Keratinocyte (primary cell): Measurements from ENCODE around the gene HES3. TPM values are rescaled to one million over a fixed set of nuclear protein-coding genes. Genes with fewer than 3 reads are reported as not detected.

Experiments
- DNase-seq: peaks from one replicate; pipeline ENCODE4 v3.0.0-alpha.2; 2011; ENCODE audit warnings: low read depth, missing footprints, low spot score
- FAIRE-seq: peaks from 2 replicates; lab custom pipeline; 2011; peaks lifted over from hg19 to GRCh38; lab: Jason Lieb, UNC
- H2AFZ ChIP-seq: 2 replicates; pipeline ENCODE4 v1.6.0; 2012; ENCODE audit warnings: low read length, control low read depth, inconsistent platforms; ENCODE audit not compliant: control insufficient read depth
- H3K27ac ChIP-seq: 2 replicates; pipeline ENCODE4 v1.5.1; 2011; ENCODE audit warnings: low read length; ENCODE audit not compliant: control insufficient read depth, insufficient read depth
- H3K27me3 ChIP-seq: 3 replicates; pipeline ENCODE4 v1.6.0; 2011; ENCODE audit warnings: low read length; ENCODE audit not compliant: control insufficient read depth, insufficient read depth; ENCODE audit errors: extremely low read depth
- H3K36me3 ChIP-seq, 2 experiments: 2 replicates in 1 of 2; 3 replicates in 1 of 2; pipeline ENCODE4 v1.5.1; 2011; ENCODE audit warnings: low read length in 2 of 2, mild to moderate bottlenecking in 1 of 2; ENCODE audit not compliant: control insufficient read depth in 2 of 2, insufficient read depth in 2 of 2; ENCODE audit errors: extremely low read depth in 1 of 2
- H3K4me1 ChIP-seq: 3 replicates; pipeline ENCODE4 v1.5.1; 2011; ENCODE audit warnings: low read length; ENCODE audit not compliant: control insufficient read depth, insufficient read depth; ENCODE audit errors: extremely low read depth
- H3K4me2 ChIP-seq: 3 replicates; pipeline ENCODE4 v1.6.0; 2011; ENCODE audit warnings: low read depth, low read length; ENCODE audit not compliant: control insufficient read depth, insufficient read depth; ENCODE audit errors: extremely low read depth
- H3K4me3 ChIP-seq, 3 experiments: fragments of 200-600 bp in 1 of 3; sonication (generic) in 1 of 3; 2 replicates in 2 of 3; 3 replicates in 1 of 3; pipeline ENCODE4 v1.5.1; 2011 to 2016; ENCODE audit warnings: low read length in 3 of 3, mild to moderate bottlenecking in 3 of 3, control low read depth in 2 of 3, inconsistent platforms in 1 of 3, low read depth in 1 of 3, mixed read lengths in 1 of 3, mixed run types in 1 of 3, moderate library complexity in 1 of 3; ENCODE audit not compliant: control insufficient read depth in 2 of 3, insufficient read depth in 2 of 3; ENCODE audit errors: extremely low read depth in 1 of 3
- H3K79me2 ChIP-seq: 2 replicates; pipeline ENCODE4 v1.6.0; 2012; ENCODE audit warnings: low read length; ENCODE audit not compliant: control insufficient read depth, insufficient read depth
- H3K9ac ChIP-seq: 3 replicates; pipeline ENCODE4 v1.6.0; 2011; ENCODE audit warnings: low read length; ENCODE audit not compliant: control insufficient read depth, insufficient read depth; ENCODE audit errors: extremely low read depth
- H3K9me1 ChIP-seq: 3 replicates; pipeline ENCODE4 v1.6.0; 2011; ENCODE audit warnings: low read length; ENCODE audit not compliant: control insufficient read depth, insufficient read depth; ENCODE audit errors: extremely low read depth
- H3K9me3 ChIP-seq: 2 replicates; pipeline ENCODE4 v1.5.1; 2012; ENCODE audit warnings: low read depth, low read length; ENCODE audit not compliant: control insufficient read depth
- H4K20me1 ChIP-seq: 3 replicates; pipeline ENCODE4 v1.6.0; 2011; ENCODE audit warnings: low read length; ENCODE audit not compliant: control insufficient read depth, insufficient read depth; ENCODE audit errors: extremely low read depth
- CTCF ChIP-seq, 3 experiments: IDR thresholded peaks in 1 of 3; conservative IDR thresholded peaks in 1 of 3; optimal IDR thresholded peaks in 1 of 3; 2 replicates in 2 of 3; 3 replicates in 1 of 3; pipeline versions ENCODE3 to v1.5.1; 2011; ENCODE audit warnings: low read length in 3 of 3, mild to moderate bottlenecking in 3 of 3, moderate library complexity in 2 of 3, control low read depth in 1 of 3, inconsistent platforms in 1 of 3; ENCODE audit not compliant: insufficient read depth in 2 of 3; ENCODE audit errors: extremely low read depth in 1 of 3
- EZH2 ChIP-seq: IDR thresholded peaks from one replicate; pipeline ENCODE4 v1.6.1; 2012; ENCODE audit warnings: inconsistent platforms, mild to moderate bottlenecking, low read length, moderate library complexity
- dilution Hi-C: fragments of 300-500 bp; cut with MboI; formaldehyde crosslinking; loops from one replicate; pipeline ENCODE4 v1.7.0; 2020; ENCODE audit warnings: low sequenced_read_pairs; ENCODE audit not compliant: extremely low pct_ligation_motif_present
- polyA plus RNA-seq, 5 experiments: library from polyadenylated mRNA; depleted of rRNA in 3 of 5; stranded (reverse) in 3 of 5; stranded (forward) in 1 of 5; unstranded in 1 of 5; fragments of >200 nt; gene quantifications; 1 replicate in 1 of 5; 2 replicates in 3 of 5; 3 replicates in 1 of 5; pipeline versions ENCODE4 v1.2.1 to v1.2.3, GENCODE V29; 2011 to 2012; ENCODE audit warnings: missing spikeins in 2 of 5, low read depth in 1 of 5, low replicate concordance in 1 of 5

HES3 gene
- polyA plus RNA-seq, 1 donor (not counting 4 experiments of a cell fraction or from before 2014, with no cell fraction given) = not detected

- no peaks in the 10 kb centered on the region for H3K27me3 ChIP-seq
- H3K36me3 ChIP-seq = peaks cover 30 to 34% of the 10 kb centered on the region in 2 experiments
- H3K79me2 ChIP-seq = peaks cover 6% of the 10 kb centered on the region
- H4K20me1 ChIP-seq = no peaks in the 10 kb centered on the region
- H3K4me2 ChIP-seq = no peak overlapping the region
- H3K27ac ChIP-seq = peak overlapping the region; percentile 31
- TF ChIP-seq EZH2 (no peak), CTCF (optimal IDR thresholded peaks at IDR 0.05 in 1 of 3, IDR thresholded peaks at IDR 0.05 in 1 of 3, conservative IDR thresholded peaks at IDR 0.05 in 1 of 3; ENCODE audit: extremely low read depth in 1 of 3, insufficient read depth in 2 of 3, low read length in 3 of 3) (no peak)
- peak; percentile 72 for FAIRE-seq
- H3K9ac ChIP-seq = no peak overlapping the region
- H3K9me1 ChIP-seq = no peaks in the 10 kb centered on the region
- DNase-seq = no peak
- no peak overlapping the region for H2AFZ ChIP-seq
- no peaks in the 10 kb centered on the region for H3K9me3 ChIP-seq
- no peak overlapping the region for H3K4me3 ChIP-seq
- dilution Hi-C loops = no loop called here
- H3K4me1 ChIP-seq = peaks cover 13% of the 10 kb centered on the region
These were observed 50.3 kb downstream of the HES3 start for GRCh38 chr1:6294080-6294889.

DNA sequence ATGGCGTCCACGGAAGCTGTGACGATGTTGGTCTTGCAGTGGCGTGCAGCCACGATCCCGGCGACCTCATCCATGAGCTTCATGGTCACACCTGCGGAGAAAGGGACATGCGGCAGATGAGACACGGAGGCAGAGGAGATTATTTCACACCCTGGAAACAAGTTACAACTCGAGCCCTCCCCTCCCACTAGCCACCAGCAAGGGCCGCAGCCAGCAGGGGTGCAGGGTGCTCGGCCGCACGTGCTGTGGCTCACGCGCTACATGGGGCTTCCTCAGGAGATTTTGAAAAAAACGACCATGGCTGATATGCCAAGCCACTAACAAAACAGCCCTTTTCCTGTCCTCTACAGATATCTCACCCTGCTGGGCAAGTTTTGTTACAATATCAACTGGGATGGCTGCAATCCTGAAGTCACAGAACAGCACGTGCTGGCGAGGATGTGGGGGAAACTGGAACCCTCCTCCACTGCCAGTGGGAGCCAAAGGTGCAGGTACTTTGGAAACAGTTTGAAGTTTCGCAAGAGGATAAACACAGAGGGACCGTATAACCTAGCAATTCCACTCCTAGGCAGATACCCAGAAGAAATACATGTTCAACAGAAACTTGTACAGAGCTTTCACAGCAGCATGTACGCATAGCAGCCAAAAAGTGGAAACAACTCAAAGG lies 51.0 kb downstream of the HES3 start:
- Histone ChIP-seq H3K36me3 (peaks cover 37 to 41% of the 10 kb centered on the region in 2 experiments), H2AFZ (no peak overlapping the region)

More for the DNA sequence above, 51.0 kb downstream of the HES3 start:
- no peak overlapping the region for H3K9ac ChIP-seq
- no peaks in the 10 kb centered on the region for H3K9me1 ChIP-seq
- no peaks in the 10 kb centered on the region for H3K9me3 ChIP-seq
- H3K4me2 ChIP-seq = no peak overlapping the region
- H3K4me1 ChIP-seq = peaks cover 17% of the 10 kb centered on the region
- DNase-seq = no peak
- no peaks in the 10 kb centered on the region for H3K27me3 ChIP-seq
- FAIRE-seq = no peak
- no peaks in the 10 kb centered on the region for H4K20me1 ChIP-seq
- peaks cover 9% of the 10 kb centered on the region for H3K79me2 ChIP-seq
- H3K27ac ChIP-seq = peak overlapping the region; percentile 31
- dilution Hi-C loops = no loop called here
- H3K4me3 ChIP-seq = no peak overlapping the region
- TF ChIP-seq EZH2 (no peak), CTCF (optimal IDR thresholded peaks at IDR 0.05 in 1 of 3, IDR thresholded peaks at IDR 0.05 in 1 of 3, conservative IDR thresholded peaks at IDR 0.05 in 1 of 3; ENCODE audit: extremely low read depth in 1 of 3, insufficient read depth in 2 of 3, low read length in 3 of 3) (no peak)

Other genes starting within 250 kb of the HES3 start
- gene KCNAB2, start 198.3 kb upstream of the HES3 start, polyA plus RNA-seq = 1.3 to 2.5 TPM (median 1.8 TPM) in 3 replicates
- gene CHD5, start 63.9 kb upstream of the HES3 start, polyA plus RNA-seq = 0.03 to 0.07 TPM (median 0.05 TPM) in 3 replicates
- 209 to 421 TPM (median 239 TPM) in 3 replicates for gene RPL22, start 44.6 kb upstream of the HES3 start, polyA plus RNA-seq
- gene RNF207, start 38.1 kb upstream of the HES3 start, polyA plus RNA-seq = 6.1 to 11.0 TPM (median 8.5 TPM) in 3 replicates
- gene ICMT, start 8.2 kb upstream of the HES3 start, polyA plus RNA-seq = 50.3 to 72.5 TPM (median 59.9 TPM) in 3 replicates
- gene GPR153, start 16.9 kb downstream of the HES3 start, polyA plus RNA-seq = 7.2 to 14.2 TPM (median 11.0 TPM) in 3 replicates
- gene ACOT7, start 149.6 kb downstream of the HES3 start, polyA plus RNA-seq = 195 to 349 TPM (median 226 TPM) in 3 replicates
- gene HES2, start 175.7 kb downstream of the HES3 start, polyA plus RNA-seq = 30.1 to 51.6 TPM (median 33.9 TPM) in 3 replicates
- 0.47 to 3.6 TPM (median 1.2 TPM) in 3 replicates for gene ESPN, start 180.6 kb downstream of the HES3 start, polyA plus RNA-seq
- gene TNFRSF25, start 222.0 kb downstream of the HES3 start, polyA plus RNA-seq = 12.2 to 35.8 TPM (median 12.4 TPM) in 3 replicates
- gene PLEKHG5, start 247.5 kb downstream of the HES3 start, polyA plus RNA-seq = 11.8 to 27.7 TPM (median 13.4 TPM) in 3 replicates